GM21528 (cell line): Measurements from ENCODE around the gene DPP4.
"Not testable (repeated sequence)": the region's sequence is repeated elsewhere in the genome, so short reads cannot be mapped to it uniquely, and the experiment has no call there.

Source experiments
- ATAC-seq: cut with Tn5 transposase; IDR thresholded peaks from one replicate; pipeline ENCODE4 v1.9.1; 2021; ENCODE audit warnings: mild to moderate bottlenecking, moderate library complexity; ENCODE audit not compliant: unreplicated experiment, low FRiP score

Gene DPP4

GRCh38 chr2:162060532-162060931 is 13.5 kb downstream of the DPP4 start:
- ATAC-seq: no peak

GRCh38 chr2:162058973-162059668 is 14.9 kb downstream of the DPP4 start:
- peak; percentile 83 for ATAC-seq

- no peak for ATAC-seq
These were observed 16.6 kb downstream of the DPP4 start for GRCh38 chr2:162057426-162057825.

GRCh38 chr2:162056796-162057399 is 17.1 kb downstream of the DPP4 start:
- no peak for ATAC-seq

GRCh38 chr2:162053808-162054155 is 20.2 kb downstream of the DPP4 start:
- ATAC-seq: no peak

- ATAC-seq: no peak
These were observed 20.8 kb downstream of the DPP4 start for GRCh38 chr2:162053066-162053807.

GRCh38 chr2:162050513-162050961 is 23.5 kb downstream of the DPP4 start:
- ATAC-seq: no peak

GRCh38 chr2:162049089-162049488 is 24.9 kb downstream of the DPP4 start:
- ATAC-seq: not testable (repeated sequence)

- no peak for ATAC-seq
These were observed 29.4 kb downstream of the DPP4 start for GRCh38 chr2:162044586-162044985.

GRCh38 chr2:162043132-162043531 is 30.9 kb downstream of the DPP4 start:
- no peak for ATAC-seq

GRCh38 chr2:162041485-162041884 is 32.5 kb downstream of the DPP4 start:
- ATAC-seq: no peak

GRCh38 chr2:162038725-162039124 is 35.3 kb downstream of the DPP4 start:
- ATAC-seq: no peak

GRCh38 chr2:162037886-162038285 is 36.1 kb downstream of the DPP4 start:
- no peak for ATAC-seq

- ATAC-seq: no peak
These were observed 36.8 kb downstream of the DPP4 start for GRCh38 chr2:162037028-162037795.

- no peak for ATAC-seq
These were observed 38.0 kb downstream of the DPP4 start for GRCh38 chr2:162035981-162036380.

GRCh38 chr2:162030363-162031190 is 43.4 kb downstream of the DPP4 start:
- no peak for ATAC-seq

- ATAC-seq: no peak
These were observed 44.6 kb downstream of the DPP4 start for GRCh38 chr2:162029287-162029901.

- ATAC-seq: no peak
These were observed 45.5 kb downstream of the DPP4 start for GRCh38 chr2:162028511-162028910.

- ATAC-seq: no peak
These were observed 48.7 kb downstream of the DPP4 start for GRCh38 chr2:162025121-162025911.
